Thyroid gland (tissue), 4 donors: ENCODE results near the gene GDF15.

Experiments
- POLR2A ChIP-seq, 2 donors: fragments of 450-650 bp; IDR thresholded peaks; one replicate each; pipeline ENCODE4 v1.6.1; 2017; ENCODE audit warnings: antibody characterized with exemption in 2 of 2, mild to moderate bottlenecking in 2 of 2, moderate library complexity in 1 of 2
- TF ChIP-seq, protein P1 (sequence below), 6 experiments: fragments of 200-600 bp in 3 of 6; fragments of 450-650 bp in 3 of 6; sonication (generic) in 3 of 6; IDR thresholded peaks; one replicate each; pipeline ENCODE4 v1.5.1; 2016 to 2019; ENCODE audit warnings: antibody characterized with exemption in 6 of 6, mild to moderate bottlenecking in 2 of 6, inconsistent platforms in 1 of 6, moderate library complexity in 1 of 6

DNA sequence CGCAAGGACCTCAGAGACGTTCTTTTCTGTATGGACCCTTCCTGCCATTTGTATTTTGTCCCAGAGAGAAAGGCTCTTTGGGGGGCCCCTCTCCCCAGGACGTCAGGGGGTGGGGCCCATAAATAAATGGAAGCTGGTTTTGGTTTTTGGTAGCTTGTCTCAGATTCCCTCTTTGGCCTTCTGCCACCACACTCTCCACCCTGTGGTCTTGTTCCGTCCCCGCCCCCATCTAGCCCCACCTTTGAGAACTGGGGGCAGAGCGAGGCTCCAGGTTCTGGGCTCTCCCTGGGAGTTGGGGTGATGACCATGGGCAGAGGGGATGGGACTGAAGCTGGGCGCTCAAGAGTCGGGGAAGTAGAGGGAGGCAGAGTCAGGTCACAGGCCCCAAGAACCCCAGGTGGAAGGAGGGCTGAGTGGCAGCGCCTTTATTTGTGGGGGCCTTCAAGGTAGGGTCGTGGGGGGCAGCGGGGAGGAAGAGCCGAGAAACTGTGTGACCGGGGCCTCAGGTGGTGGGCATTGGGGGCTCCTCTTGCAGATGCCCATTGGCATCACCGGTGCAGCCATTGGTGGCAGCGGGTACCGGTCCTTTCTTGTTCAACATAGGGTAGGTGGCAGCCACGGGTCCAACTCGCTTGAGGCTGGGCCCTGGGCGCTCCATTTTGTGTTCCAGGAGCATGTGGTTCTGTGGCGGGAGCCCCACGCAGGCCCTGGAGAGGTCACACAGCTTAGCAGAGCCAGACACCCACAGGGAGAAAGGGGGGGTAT is 48.6 kb downstream of the GDF15 start:
- TF ChIP-seq, protein P1, sequence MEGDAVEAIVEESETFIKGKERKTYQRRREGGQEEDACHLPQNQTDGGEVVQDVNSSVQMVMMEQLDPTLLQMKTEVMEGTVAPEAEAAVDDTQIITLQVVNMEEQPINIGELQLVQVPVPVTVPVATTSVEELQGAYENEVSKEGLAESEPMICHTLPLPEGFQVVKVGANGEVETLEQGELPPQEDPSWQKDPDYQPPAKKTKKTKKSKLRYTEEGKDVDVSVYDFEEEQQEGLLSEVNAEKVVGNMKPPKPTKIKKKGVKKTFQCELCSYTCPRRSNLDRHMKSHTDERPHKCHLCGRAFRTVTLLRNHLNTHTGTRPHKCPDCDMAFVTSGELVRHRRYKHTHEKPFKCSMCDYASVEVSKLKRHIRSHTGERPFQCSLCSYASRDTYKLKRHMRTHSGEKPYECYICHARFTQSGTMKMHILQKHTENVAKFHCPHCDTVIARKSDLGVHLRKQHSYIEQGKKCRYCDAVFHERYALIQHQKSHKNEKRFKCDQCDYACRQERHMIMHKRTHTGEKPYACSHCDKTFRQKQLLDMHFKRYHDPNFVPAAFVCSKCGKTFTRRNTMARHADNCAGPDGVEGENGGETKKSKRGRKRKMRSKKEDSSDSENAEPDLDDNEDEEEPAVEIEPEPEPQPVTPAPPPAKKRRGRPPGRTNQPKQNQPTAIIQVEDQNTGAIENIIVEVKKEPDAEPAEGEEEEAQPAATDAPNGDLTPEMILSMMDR (IDR thresholded peaks at IDR 0.05) = no peak
- TF ChIP-seq POLR2A (IDR thresholded peaks at IDR 0.05) = no peak
